Measurements from ENCODE around the gene SLC19A1. TPM values are rescaled to one million over a fixed set of nuclear protein-coding genes. Genes with fewer than 3 reads are reported as not detected.

Gene SLC19A1
- total RNA-seq, 1 experiment from 2014 or later = 21.4 TPM

DNA sequence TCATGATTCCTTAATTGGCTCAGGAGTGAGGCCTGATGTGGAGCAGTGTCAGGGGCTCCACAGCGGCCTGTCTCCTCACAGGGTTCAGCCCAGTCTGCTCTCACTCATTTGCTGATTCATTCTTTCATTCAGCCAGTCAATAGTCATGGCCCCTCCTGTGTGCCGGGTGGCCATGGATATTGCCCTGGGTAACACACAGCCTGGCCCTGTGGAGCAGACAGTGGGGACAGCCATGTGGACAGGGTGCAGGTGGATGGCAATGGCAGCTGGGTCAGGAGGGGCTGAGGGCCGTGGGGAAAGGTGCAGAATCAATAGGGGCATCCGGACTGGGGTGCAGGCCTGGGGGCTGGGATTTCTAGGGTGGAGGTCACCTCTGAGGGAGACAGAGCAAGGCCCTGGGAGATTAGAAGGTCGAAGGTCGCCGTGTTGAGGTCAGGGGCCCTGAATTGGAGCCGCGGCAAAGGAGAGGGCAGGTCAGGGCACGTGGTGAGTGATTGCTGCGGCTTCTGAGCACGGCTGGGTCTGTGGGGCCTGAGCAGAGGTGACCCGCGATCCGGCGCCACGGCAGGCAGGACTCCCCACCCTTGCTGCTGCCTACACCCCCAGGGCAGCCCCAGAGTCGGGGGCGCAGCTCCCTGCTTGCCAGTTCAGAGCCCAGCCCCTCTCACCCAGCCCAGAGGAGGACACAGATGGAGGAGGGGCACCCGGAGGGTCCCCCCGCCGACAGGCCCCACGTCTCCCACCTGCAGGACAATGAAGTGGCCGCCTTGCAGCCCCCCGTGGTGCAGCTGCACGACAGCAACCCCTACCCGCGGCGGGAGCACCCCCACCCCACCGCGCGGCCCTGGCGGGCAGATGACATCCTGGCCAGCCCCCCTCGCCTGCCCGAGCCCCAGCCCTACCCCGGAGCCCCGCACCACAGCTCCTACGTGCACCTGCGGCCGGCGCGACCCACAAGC lies 33.4 kb downstream of the SLC19A1 start:
- no TSS peak for BruUV-seq (replicated peaks)
- DNase-seq = no peak
- TF ChIP-seq, protein P1, sequence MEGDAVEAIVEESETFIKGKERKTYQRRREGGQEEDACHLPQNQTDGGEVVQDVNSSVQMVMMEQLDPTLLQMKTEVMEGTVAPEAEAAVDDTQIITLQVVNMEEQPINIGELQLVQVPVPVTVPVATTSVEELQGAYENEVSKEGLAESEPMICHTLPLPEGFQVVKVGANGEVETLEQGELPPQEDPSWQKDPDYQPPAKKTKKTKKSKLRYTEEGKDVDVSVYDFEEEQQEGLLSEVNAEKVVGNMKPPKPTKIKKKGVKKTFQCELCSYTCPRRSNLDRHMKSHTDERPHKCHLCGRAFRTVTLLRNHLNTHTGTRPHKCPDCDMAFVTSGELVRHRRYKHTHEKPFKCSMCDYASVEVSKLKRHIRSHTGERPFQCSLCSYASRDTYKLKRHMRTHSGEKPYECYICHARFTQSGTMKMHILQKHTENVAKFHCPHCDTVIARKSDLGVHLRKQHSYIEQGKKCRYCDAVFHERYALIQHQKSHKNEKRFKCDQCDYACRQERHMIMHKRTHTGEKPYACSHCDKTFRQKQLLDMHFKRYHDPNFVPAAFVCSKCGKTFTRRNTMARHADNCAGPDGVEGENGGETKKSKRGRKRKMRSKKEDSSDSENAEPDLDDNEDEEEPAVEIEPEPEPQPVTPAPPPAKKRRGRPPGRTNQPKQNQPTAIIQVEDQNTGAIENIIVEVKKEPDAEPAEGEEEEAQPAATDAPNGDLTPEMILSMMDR (IDR thresholded peaks at IDR 0.05; ENCODE audit: unreplicated experiment) = no peak
- Mint-ChIP-seq H3K27ac (ENCODE audit: unreplicated experiment) (peak overlapping the region; percentile 30), H3K9me3 (ENCODE audit: low read depth, unreplicated experiment) (no peaks in the 10 kb centered on the region), H3K4me1 (ENCODE audit: low read depth, unreplicated experiment) (no peaks in the 10 kb centered on the region), H3K4me3 (ENCODE audit: low read depth, unreplicated experiment) (no peak overlapping the region), H3K27me3 (ENCODE audit: unreplicated experiment) (no peaks in the 10 kb centered on the region), H3K36me3 (ENCODE audit: insufficient read depth, unreplicated experiment) (peaks cover 26% of the 10 kb centered on the region)
- intact Hi-C loops (cut with micrococcal nuclease; ENCODE audit: unreplicated experiment) = no loop called here
- CTCF ChIA-PET = no interaction called here

DNA sequence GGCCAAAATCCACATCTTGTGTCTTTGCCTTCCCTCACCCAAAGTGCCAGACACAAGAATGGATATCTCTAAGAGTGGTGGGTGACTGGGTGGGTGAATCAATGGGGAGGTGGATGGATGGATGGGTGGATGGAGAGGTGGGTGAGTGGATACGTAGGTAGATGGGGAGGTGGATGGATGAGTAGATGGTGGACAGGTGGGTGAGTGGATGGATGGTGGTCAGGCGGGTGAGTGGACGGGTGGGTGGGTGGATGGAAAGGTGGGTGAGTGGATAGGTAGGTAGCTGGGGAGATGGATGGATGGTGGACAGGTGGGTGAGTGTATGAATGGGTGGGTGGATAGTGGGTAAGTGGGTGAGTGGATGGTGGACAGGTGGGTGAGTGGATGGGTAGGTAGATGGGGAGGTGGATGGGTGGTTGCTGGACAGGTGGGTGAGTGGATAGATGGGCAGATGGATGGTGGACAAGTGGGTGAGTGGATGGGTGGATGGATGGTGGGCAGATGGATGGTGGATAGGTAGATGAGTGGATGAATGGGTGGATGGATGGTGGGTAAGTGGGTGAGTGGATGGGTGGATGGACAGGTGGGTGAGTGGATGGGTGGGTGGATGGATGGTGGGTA lies 34.2 kb downstream of the SLC19A1 start:
- CTCF ChIA-PET = interaction anchor here (0.8 kb wide), 1 partner anchor 28 kb away, joined by 4 read pairs; no protein-coding TSS in a partner anchor
- H3K36me3 Mint-ChIP-seq (ENCODE audit: insufficient read depth, unreplicated experiment) = peaks cover 20% of the 10 kb centered on the region
- no peaks in the 10 kb centered on the region for H3K4me1 Mint-ChIP-seq (ENCODE audit: low read depth, unreplicated experiment)
- no TSS peak for BruUV-seq (replicated peaks)
- no peak for DNase-seq
- no peaks in the 10 kb centered on the region for H3K9me3 Mint-ChIP-seq (ENCODE audit: low read depth, unreplicated experiment)
- H3K4me3 Mint-ChIP-seq (ENCODE audit: low read depth, unreplicated experiment) = no peak overlapping the region
- TF ChIP-seq, protein P1 (IDR thresholded peaks at IDR 0.05; ENCODE audit: unreplicated experiment) = no peak
- no peaks in the 10 kb centered on the region for H3K27me3 Mint-ChIP-seq (ENCODE audit: unreplicated experiment)
- no peak overlapping the region for H3K27ac Mint-ChIP-seq (ENCODE audit: unreplicated experiment)
- intact Hi-C loops (cut with micrococcal nuclease; ENCODE audit: unreplicated experiment) = no loop called here

DNA sequence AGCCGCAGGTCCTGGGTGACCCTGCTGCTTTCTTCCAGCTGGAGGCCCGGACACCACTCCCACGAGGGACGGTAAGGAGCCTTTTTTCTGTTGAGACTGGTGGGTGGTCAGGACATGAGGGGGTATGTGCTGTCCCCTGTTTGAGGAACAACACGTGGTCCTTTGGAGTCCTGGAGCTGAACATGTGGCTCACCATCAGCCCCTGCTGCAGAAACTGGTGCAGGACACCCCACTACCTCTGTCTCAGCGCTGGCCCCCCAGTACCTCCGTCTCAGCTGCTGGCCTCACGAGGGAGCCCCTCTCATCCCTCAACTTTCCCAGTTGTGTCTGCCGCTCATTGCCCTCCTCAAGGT lies 34.7 kb downstream of the SLC19A1 start:
- Mint-ChIP-seq H3K36me3 (ENCODE audit: insufficient read depth, unreplicated experiment) (peaks cover 20% of the 10 kb centered on the region), H3K27me3 (ENCODE audit: unreplicated experiment) (no peaks in the 10 kb centered on the region), H3K4me1 (ENCODE audit: low read depth, unreplicated experiment) (no peaks in the 10 kb centered on the region), H3K27ac (ENCODE audit: unreplicated experiment) (no peak overlapping the region), H3K9me3 (ENCODE audit: low read depth, unreplicated experiment) (no peaks in the 10 kb centered on the region), H3K4me3 (ENCODE audit: low read depth, unreplicated experiment) (no peak overlapping the region)
- no peak for DNase-seq
- CTCF ChIA-PET = interaction anchor here (0.8 kb wide), 1 partner anchor 29 kb away, joined by 4 read pairs; no protein-coding TSS in a partner anchor
- TF ChIP-seq, protein P1 (IDR thresholded peaks at IDR 0.05; ENCODE audit: unreplicated experiment) = no peak
- intact Hi-C loops (cut with micrococcal nuclease; ENCODE audit: unreplicated experiment) = no loop called here
- no TSS peak for BruUV-seq (replicated peaks)

DNA sequence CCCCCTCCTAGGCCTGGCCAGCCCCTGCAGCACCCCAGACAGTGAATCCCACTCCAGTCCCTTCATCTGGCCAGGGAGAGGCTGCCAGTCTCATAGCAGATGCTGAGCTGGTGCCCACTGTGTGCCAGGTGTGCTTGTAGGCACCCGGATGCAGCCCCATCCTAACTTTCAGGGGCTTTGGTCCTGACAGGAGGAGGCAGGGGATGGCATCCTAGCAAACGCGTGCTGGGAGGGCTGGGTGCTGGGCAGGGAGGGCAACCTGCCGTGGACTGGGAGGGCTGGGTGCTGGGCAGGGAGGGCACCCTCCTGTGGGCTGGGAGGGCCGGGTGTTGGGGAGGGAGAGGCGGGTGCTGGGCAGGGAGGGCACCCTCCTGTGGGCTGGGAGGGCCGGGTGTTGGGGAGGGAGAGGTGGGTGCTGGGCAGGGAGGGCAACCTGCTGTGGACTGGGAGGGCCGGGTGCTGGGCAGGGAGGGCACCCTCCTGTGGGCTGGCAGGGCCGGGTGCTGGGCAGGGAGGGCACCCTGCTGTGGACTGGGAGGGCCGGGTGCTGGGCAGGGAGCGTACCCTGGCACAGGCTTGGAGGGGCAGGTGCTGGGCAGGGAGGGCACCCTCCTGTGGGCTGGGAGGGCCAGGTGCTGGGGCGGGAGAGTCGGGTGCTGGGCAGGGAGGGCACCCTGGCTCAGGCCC lies 35.3 kb downstream of the SLC19A1 start:
- intact Hi-C loops (cut with micrococcal nuclease; ENCODE audit: unreplicated experiment) = no loop called here
- CTCF ChIA-PET = interaction anchor here (0.8 kb wide), 1 partner anchor 29 kb away, joined by 4 read pairs; no protein-coding TSS in a partner anchor
- no TSS peak for BruUV-seq (replicated peaks)
- no peaks in the 10 kb centered on the region for H3K27me3 Mint-ChIP-seq (ENCODE audit: unreplicated experiment)
- H3K27ac Mint-ChIP-seq (ENCODE audit: unreplicated experiment) = no peak overlapping the region
- H3K9me3 Mint-ChIP-seq (ENCODE audit: low read depth, unreplicated experiment) = no peaks in the 10 kb centered on the region
- TF ChIP-seq, protein P1 (IDR thresholded peaks at IDR 0.05; ENCODE audit: unreplicated experiment) = no peak
- H3K4me1 Mint-ChIP-seq (ENCODE audit: low read depth, unreplicated experiment) = no peaks in the 10 kb centered on the region
- no peak overlapping the region for H3K4me3 Mint-ChIP-seq (ENCODE audit: low read depth, unreplicated experiment)
- no peak for DNase-seq
- peaks cover 20% of the 10 kb centered on the region for H3K36me3 Mint-ChIP-seq (ENCODE audit: insufficient read depth, unreplicated experiment)

Data from Calu3 (cell line).